HepG2 (cell line): ENCODE results near the gene ABCE1. TPM values are rescaled to one million over a fixed set of nuclear protein-coding genes. Genes with fewer than 3 reads are reported as not detected.

Source experiments
- ATAC-seq: fragments of 200-7000 bp; cut with Tn5 transposase; 3 replicates; pipeline ENCODE4 v1.9.1; 2020; ENCODE audit warnings: mild to moderate bottlenecking, moderate library complexity
- BruUV-seq: library from RNA; stranded (reverse); fragments of 400-500 nt; replicated peaks from 2 replicates; lab custom pipeline; 2021; lab: Mats Ljungman, UMichigan
- CTCF ChIA-PET: fragments of 300-600 bp; formaldehyde crosslinking; extraction: SDS; loops from one replicate; lab custom pipeline; 2021; ENCODE audit warnings: low total read pairs, inconsistent platforms, low intra/inter-chr PET ratio; lab: Yijun Ruan, JAX
- POLR2A ChIA-PET: fragments of 350-600 bp; sonication (Branson Sonifier 250); formaldehyde crosslinking; loops from one replicate; lab custom pipeline; 2020; ENCODE audit warnings: antibody characterized with exemption, inconsistent platforms; lab: Yijun Ruan, JAX
- DNase-seq: peaks from one replicate; pipeline ENCODE4 v3.0.0-alpha.2; 2015; ENCODE audit warnings: low spot score
- FAIRE-seq: peaks from 3 replicates; lab custom pipeline; 2011; peaks lifted over from hg19 to GRCh38; lab: Jason Lieb, UNC
- H2AFZ ChIP-seq: one replicate; pipeline ENCODE4 v1.6.1; 2011; ENCODE audit warnings: low read length, inconsistent platforms
- H3K27ac ChIP-seq: fragments of 300-600 bp; 3 replicates; pipeline ENCODE4 v1.8.0; 2011; ENCODE audit warnings: mixed run types, mild to moderate bottlenecking, mixed read lengths, low read length, inconsistent platforms; ENCODE audit not compliant: insufficient read depth; ENCODE audit errors: extremely low read length
- H3K27me3 ChIP-seq, 2 experiments: fragments of 200-600 bp in 1 of 2; 2 replicates in 1 of 2; 3 replicates in 1 of 2; pipeline versions ENCODE4 v1.6.0 to v1.8.0; 2011; ENCODE audit warnings: low read length in 2 of 2, mild to moderate bottlenecking in 2 of 2, moderate library complexity in 2 of 2, inconsistent platforms in 1 of 2; ENCODE audit not compliant: insufficient read depth in 2 of 2, control insufficient read depth in 1 of 2
- H3K36me3 ChIP-seq, 2 experiments: fragments of 200-600 bp in 1 of 2; replicated peaks in 1 of 2; 2 replicates in 1 of 2; 3 replicates in 1 of 2; pipeline versions ENCODE4 v1.5.1 to v1.8.0; 2011; ENCODE audit warnings: low read length in 2 of 2, inconsistent platforms in 1 of 2; ENCODE audit not compliant: insufficient read depth in 2 of 2, control insufficient read depth in 1 of 2
- H3K4me1 ChIP-seq: 2 replicates; pipeline ENCODE4 v1.5.1; 2012; ENCODE audit warnings: low read length, inconsistent platforms; ENCODE audit not compliant: insufficient read depth
- H3K4me2 ChIP-seq: 2 replicates; pipeline ENCODE4 v1.6.0; 2011; ENCODE audit warnings: low read depth, low read length, inconsistent platforms
- H3K4me3 ChIP-seq, 3 experiments: fragments of 200-600 bp in 1 of 3; sonication (generic), shearing (Covaris generic) in 1 of 3; replicated peaks in 1 of 3; 2 replicates each; pipeline ENCODE4 v1.5.1; 2011 to 2016; ENCODE audit warnings: low read length in 3 of 3, inconsistent platforms in 2 of 3, low read depth in 2 of 3, mild to moderate bottlenecking in 2 of 3, control low read depth in 1 of 3, mixed read lengths in 1 of 3; ENCODE audit not compliant: insufficient read depth in 1 of 3
- H3K79me2 ChIP-seq: one replicate; pipeline ENCODE4 v1.6.1; 2011; ENCODE audit warnings: low read length, inconsistent platforms; ENCODE audit not compliant: insufficient read depth
- H3K9ac ChIP-seq: 2 replicates; pipeline ENCODE4 v1.6.0; 2011; ENCODE audit warnings: mild to moderate bottlenecking, low read depth, low read length, inconsistent platforms; ENCODE audit not compliant: insufficient read depth
- H3K9me3 ChIP-seq: 2 replicates; pipeline ENCODE4 v1.5.1; 2012; ENCODE audit warnings: mild to moderate bottlenecking, low read length
- H4K20me1 ChIP-seq: 2 replicates; pipeline ENCODE4 v1.6.0; 2011; ENCODE audit warnings: inconsistent platforms, mild to moderate bottlenecking, low read length, moderate library complexity; ENCODE audit not compliant: insufficient read depth
- CBX1 ChIP-seq: IDR thresholded peaks from one replicate; pipeline ENCODE4 v1.6.1; 2016; ENCODE audit warnings: antibody characterized with exemption, low read depth
- CENPT ChIP-seq: sonication (generic); formaldehyde crosslinking; IDR thresholded peaks from 2 replicates; pipeline ENCODE4 v1.8.0; 2022; ENCODE audit warnings: low read depth, mild to moderate bottlenecking, moderate library complexity, missing genetic modification reagents
- EED ChIP-seq: sonication (generic); formaldehyde crosslinking; IDR thresholded peaks from 2 replicates; pipeline ENCODE4 v1.5.0; 2020; ENCODE audit warnings: mild to moderate bottlenecking, missing genetic modification reagents
- KLF9 ChIP-seq: IDR thresholded peaks from 2 replicates; pipeline ENCODE4 v1.6.1; 2016; ENCODE audit warnings: low read depth
- ZNF446 ChIP-seq: sonication (generic); formaldehyde crosslinking; IDR thresholded peaks from 2 replicates; pipeline ENCODE4 v1.5.0; 2020; ENCODE audit warnings: mild to moderate bottlenecking, missing genetic modification reagents
- WGBS: methylation state at CpG from one replicate; pipeline ENCODE4 v1.1.6; 2017; ENCODE audit warnings: low lambda C conversion rate; 5-methylcytosine and 5-hydroxymethylcytosine counted together
- in situ Hi-C: cut with HindIII; loops from 2 replicates; pipeline ENCODE4 v1.10.0; 2017; ENCODE audit warnings: low pct_unique_long_range_greater_than_20kb; ENCODE audit not compliant: extremely low pct_ligation_motif_present
- intact Hi-C: fragments of 100-400 bp; cut with micrococcal nuclease; formaldehyde crosslinking; loops from one replicate; pipeline ENCODE4 v1.10.0; 2022; ENCODE audit not compliant: unreplicated experiment
- polyA plus RNA-seq, 8 experiments: library from polyadenylated mRNA; depleted of rRNA in 3 of 8; stranded (reverse) in 7 of 8; unstranded in 1 of 8; fragments of >200 nt; fragmentation: Illumina TruSeq in 4 of 8; extraction: Trizol in 4 of 8; gene quantifications; 2 replicates each; pipeline versions ENCODE4 v1.2.1 to v1.2.3, GENCODE V29; 2011 to 2016; ENCODE audit warnings: low read depth in 4 of 8, missing spikeins in 1 of 8, mixed read lengths in 1 of 8; ENCODE audit not compliant: insufficient read depth in 1 of 8
- total RNA-seq, 5 experiments: library from RNA; depleted of rRNA; stranded (reverse); fragments of >200 nt; fragmentation: Illumina TruSeq; extraction: Trizol; gene quantifications; 2 replicates each; pipeline ENCODE4 v1.2.3, GENCODE V29; 2016; ENCODE audit warnings: low read depth in 1 of 5
- TF ChIP-seq, protein P1 (sequence below): IDR thresholded peaks from 2 replicates; pipeline ENCODE4 v1.6.1; 2016; ENCODE audit warnings: low read depth
- TF ChIP-seq, protein P2 (sequence below): sonication (generic); formaldehyde crosslinking; IDR thresholded peaks from 2 replicates; pipeline ENCODE4 v1.4.0; 2020; ENCODE audit warnings: missing genetic modification reagents

ABCE1 gene
- total and polyA plus RNA-seq, 2 of the 13 experiments (the other 11 are each of a cell fraction or from before 2014, with no cell fraction given) = 50.8 to 139 TPM

DNA sequence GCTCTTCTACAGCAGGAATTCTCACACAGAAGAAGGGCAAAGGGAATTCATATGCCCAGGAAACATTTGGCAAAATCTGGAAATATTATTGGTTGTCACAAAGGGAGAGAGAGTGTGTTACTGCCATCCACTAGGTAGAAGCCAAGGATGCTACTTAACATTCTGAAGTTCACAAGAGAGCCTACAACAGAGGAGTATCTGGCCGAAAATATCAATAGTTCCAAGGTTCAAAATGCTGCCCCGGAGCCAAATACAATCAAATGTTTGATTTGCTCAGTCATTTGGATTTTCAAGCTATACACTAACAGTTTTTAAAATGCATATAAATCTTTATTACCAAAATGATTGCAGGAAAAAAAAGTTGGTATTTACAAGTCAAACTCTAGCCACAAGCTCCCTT is 63.4 kb downstream of the ABCE1 start:
- H3K9ac ChIP-seq = no peak overlapping the region
- no peak overlapping the region for H3K4me2 ChIP-seq
- H3K4me1 ChIP-seq = no peaks in the 10 kb centered on the region
- peaks cover 1% of the 10 kb centered on the region for H3K79me2 ChIP-seq
- H3K9me3 ChIP-seq = no peaks in the 10 kb centered on the region
- H3K36me3 ChIP-seq = peaks cover 6 to 45% of the 10 kb centered on the region in 2 experiments
- no TSS peak for BruUV-seq
- H2AFZ ChIP-seq = no peak overlapping the region
- FAIRE-seq (no peak), DNase-seq (no peak), ATAC-seq (no peak)
- 43% methylated on average over 2 of the region's 2 CpGs for WGBS
- TF ChIP-seq CBX1 = no peak
- TF ChIP-seq KLF9 (CRISPR knock-in tag) = no peak
- no peak for TF ChIP-seq ZNF446 (CRISPR knock-in tag)
- TF ChIP-seq, protein P1, sequence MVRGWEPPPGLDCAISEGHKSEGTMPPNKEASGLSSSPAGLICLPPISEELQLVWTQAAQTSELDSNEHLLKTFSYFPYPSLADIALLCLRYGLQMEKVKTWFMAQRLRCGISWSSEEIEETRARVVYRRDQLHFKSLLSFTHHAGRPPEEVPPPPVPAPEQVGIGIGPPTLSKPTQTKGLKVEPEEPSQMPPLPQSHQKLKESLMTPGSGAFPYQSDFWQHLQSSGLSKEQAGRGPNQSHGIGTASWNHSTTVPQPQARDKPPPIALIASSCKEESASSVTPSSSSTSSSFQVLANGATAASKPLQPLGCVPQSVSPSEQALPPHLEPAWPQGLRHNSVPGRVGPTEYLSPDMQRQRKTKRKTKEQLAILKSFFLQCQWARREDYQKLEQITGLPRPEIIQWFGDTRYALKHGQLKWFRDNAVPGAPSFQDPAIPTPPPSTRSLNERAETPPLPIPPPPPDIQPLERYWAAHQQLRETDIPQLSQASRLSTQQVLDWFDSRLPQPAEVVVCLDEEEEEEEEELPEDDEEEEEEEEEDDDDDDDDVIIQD (CRISPR knock-in tag) = no peak
- TF ChIP-seq, protein P2, sequence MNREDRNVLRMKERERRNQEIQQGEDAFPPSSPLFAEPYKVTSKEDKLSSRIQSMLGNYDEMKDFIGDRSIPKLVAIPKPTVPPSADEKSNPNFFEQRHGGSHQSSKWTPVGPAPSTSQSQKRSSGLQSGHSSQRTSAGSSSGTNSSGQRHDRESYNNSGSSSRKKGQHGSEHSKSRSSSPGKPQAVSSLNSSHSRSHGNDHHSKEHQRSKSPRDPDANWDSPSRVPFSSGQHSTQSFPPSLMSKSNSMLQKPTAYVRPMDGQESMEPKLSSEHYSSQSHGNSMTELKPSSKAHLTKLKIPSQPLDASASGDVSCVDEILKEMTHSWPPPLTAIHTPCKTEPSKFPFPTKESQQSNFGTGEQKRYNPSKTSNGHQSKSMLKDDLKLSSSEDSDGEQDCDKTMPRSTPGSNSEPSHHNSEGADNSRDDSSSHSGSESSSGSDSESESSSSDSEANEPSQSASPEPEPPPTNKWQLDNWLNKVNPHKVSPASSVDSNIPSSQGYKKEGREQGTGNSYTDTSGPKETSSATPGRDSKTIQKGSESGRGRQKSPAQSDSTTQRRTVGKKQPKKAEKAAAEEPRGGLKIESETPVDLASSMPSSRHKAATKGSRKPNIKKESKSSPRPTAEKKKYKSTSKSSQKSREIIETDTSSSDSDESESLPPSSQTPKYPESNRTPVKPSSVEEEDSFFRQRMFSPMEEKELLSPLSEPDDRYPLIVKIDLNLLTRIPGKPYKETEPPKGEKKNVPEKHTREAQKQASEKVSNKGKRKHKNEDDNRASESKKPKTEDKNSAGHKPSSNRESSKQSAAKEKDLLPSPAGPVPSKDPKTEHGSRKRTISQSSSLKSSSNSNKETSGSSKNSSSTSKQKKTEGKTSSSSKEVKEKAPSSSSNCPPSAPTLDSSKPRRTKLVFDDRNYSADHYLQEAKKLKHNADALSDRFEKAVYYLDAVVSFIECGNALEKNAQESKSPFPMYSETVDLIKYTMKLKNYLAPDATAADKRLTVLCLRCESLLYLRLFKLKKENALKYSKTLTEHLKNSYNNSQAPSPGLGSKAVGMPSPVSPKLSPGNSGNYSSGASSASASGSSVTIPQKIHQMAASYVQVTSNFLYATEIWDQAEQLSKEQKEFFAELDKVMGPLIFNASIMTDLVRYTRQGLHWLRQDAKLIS (CRISPR knock-in tag) = no peak
- TF ChIP-seq EED = no peak
- TF ChIP-seq CENPT (CRISPR knock-in tag) = no peak
- intact Hi-C loops (no loop called here), in situ Hi-C loops (no loop called here)
- ChIA-PET CTCF (no interaction called here), POLR2A (interaction anchor here (1.5 kb wide), 1 partner anchor 64 kb away, joined by 4 read pairs; the partner anchor contains the start of genes ABCE1 and ANAPC10)
- no peak overlapping the region for H3K27ac ChIP-seq
- 0 out of 2 replicates have a peak, but pooled peaks cover 4% of the 10 kb centered on the region for H4K20me1 ChIP-seq
- H3K27me3 ChIP-seq = no peaks in the 10 kb centered on the region
- H3K4me3 ChIP-seq = no peak overlapping the region
